HG03520 (cell line): ENCODE measurements around the gene PLD4.
"Not testable (repeated sequence)": the region's sequence is repeated elsewhere in the genome, so short reads cannot be mapped to it uniquely, and the experiment has no call there.

Experiments used
- ATAC-seq: cut with Tn5 transposase; IDR thresholded peaks from one replicate; pipeline ENCODE4 v1.9.1; 2021; ENCODE audit warnings: mild to moderate bottlenecking, moderate library complexity; ENCODE audit not compliant: unreplicated experiment

PLD4 gene

GRCh38 chr14:104898195-104898558 lies 26.5 kb upstream of the PLD4 start:
- ATAC-seq, result no peak

GRCh38 chr14:104898870-104899510 lies 25.7 kb upstream of the PLD4 start:
- ATAC-seq, result no peak

- no peak for ATAC-seq
Measured at GRCh38 chr14:104899781-104900180, 24.9 kb upstream of the PLD4 start.

GRCh38 chr14:104900639-104901512 lies 23.8 kb upstream of the PLD4 start:
- no peak for ATAC-seq

DNA sequence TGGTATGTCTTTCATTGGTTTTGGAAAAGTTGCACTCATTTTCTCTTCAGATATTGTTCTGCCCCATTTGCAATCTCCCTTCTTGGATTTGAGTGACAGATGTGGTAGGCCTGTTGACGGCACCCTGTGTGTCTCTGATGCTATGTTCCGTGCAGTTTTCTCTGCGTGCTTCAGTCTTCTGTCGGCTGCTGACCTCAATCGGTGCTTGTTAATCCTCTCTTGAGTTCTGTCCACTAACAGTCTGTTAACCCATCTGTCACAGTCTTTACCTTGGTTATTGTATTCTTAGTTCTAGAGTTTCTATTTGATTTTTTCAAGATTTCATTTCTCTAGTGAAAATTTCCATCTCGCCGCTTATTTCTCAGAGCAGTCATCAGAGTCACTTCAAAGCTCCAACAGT lies 20.7 kb upstream of the PLD4 start:
- no peak for ATAC-seq

DNA sequence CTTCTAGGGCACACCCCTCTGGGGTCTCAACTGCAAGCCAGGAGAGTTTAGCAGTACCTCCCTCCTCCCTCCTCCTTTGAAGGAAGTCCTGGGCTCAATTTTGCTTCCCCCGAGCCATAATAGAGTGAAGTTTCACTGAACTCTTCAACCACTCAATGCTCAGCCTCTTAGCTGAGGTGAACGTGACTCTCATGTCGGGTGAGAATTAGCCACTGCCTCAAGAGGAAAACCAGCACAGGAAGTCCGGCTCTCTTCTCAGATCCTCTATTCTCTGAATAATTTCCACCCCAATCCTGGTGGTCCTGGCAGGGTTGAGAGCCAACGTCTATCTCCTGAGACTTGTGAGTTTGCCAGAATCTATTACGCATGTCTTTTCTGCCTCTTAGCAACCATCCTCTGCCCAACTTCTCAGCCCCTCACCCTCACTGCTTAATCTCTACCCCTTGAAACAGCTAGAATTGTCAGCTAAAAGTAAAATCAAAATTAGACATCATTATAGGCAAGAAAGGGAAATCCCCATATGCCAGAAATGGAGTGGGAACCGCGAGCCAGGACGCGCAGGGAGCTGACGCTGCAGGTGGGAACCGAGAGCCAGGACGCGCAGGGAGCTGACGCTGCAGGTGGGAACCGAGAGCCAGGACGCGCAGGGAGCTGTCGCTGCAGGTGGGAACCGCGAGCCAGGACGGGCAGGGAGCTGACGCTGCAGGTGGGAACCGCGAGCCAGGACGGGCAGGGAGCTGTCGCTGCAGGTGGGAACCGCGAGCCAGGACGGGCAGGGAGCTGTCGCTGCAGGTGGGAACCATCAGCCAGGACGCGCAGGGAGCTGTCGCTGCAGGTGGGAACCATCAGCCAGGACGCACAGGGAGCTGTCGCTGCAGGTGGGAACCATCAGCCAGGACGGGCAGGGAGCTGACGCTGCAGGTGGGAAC lies 19.8 kb upstream of the PLD4 start:
- ATAC-seq, result not testable (repeated sequence)

- not testable (repeated sequence) for ATAC-seq
Measured at GRCh38 chr14:104905579-104905933, 19.1 kb upstream of the PLD4 start.

DNA sequence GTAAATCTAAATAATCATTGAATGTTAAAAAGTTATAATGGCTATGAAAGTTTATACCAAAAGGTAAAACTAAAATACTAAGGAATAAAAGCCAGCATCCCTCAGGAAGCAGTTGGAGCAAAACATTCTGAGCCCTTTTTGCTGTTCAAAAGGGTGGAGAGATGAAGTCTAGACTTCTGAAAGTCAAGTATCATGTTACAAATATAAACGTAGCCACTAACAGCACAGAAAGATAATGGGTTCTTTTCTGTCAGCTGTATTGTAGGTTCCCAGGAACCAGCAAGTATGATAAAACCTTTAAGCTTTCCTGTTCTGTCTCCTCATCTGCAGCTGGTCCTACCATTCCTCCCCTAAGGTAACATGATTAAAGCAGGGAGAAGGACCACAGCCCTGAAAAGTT lies 16.4 kb upstream of the PLD4 start:
- ATAC-seq, result no peak

DNA sequence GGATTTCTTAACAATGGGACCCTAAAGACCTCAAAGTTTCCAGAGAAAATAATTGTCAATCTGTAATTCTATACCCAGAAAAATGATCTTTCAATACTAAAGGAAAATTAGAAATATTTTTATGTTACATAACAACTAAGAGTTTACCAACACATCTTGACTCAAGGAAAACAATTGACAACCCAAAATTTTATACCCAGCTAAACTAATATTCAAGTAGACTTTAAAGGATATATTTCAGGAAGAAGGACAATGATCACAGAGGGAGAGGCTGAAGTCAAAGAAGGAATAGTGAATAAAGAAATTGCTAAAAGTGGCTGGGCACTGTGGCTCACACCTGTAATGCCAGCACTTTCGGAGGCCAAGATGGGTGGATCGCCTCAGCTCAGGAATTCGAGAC lies 12.6 kb upstream of the PLD4 start:
- ATAC-seq, result no peak

DNA sequence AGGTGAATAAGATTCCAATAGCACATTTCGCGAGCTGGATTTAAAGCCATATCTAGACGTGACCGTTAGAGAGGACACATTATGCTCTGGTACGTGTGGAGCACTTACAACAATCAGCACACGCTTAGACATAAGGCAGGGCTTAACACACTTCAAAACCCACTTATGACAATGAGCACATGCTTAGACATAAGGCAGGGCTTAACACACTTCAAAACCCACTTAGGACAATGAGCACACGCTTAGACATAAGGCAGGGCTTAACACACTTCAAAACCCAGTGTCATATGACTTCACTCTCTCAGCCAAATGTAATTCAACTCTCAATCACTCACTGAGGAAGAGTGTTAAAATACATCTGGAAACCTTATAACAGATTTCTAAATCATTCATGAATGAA lies 11.2 kb upstream of the PLD4 start:
- no peak for ATAC-seq

GRCh38 chr14:104917116-104917515 lies 7.6 kb upstream of the PLD4 start:
- no peak for ATAC-seq

- ATAC-seq, result no peak
Measured at GRCh38 chr14:104917993-104918392, 6.7 kb upstream of the PLD4 start.

DNA sequence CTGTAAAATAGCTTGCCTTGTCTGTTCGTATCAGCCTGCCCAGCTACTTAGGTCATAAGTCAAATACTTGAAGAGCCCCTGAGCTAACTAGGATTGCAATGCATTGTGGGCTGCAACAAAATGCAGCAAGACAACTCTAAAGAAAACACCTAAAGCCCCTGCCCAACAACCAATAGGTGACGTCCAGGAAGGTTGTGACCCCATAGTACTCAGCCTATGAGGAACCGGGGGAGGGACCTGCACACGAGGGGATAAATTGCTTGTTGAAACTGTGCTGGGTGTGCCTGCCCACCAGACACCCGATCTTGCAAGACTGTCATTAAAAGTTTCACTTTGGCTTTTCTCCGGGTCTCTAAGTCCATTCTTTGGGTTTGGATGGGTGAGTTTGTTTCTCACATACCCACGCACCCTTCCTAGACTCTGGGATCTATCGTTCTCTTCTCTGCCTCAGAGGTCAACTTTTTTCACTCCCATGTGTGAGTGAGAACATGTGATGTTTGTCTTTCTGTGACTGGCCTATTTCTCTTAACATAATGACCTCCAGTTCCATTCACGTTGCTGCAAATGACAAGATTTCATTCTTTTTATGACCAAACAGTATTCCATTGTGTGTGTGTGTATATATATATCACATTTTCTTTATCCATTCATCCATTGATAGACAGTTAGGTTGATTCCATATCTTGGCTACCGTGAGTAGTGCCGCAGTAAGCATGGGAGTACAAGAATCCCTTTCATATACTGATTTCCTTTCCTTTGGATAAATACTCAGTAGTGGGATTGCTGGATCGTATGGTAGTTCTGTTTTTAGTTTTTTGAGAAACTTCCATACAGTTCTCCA lies 5.3 kb upstream of the PLD4 start:
- ATAC-seq, result not testable (repeated sequence)

GRCh38 chr14:104919993-104920315 lies 4.7 kb upstream of the PLD4 start:
- ATAC-seq, result no peak

DNA sequence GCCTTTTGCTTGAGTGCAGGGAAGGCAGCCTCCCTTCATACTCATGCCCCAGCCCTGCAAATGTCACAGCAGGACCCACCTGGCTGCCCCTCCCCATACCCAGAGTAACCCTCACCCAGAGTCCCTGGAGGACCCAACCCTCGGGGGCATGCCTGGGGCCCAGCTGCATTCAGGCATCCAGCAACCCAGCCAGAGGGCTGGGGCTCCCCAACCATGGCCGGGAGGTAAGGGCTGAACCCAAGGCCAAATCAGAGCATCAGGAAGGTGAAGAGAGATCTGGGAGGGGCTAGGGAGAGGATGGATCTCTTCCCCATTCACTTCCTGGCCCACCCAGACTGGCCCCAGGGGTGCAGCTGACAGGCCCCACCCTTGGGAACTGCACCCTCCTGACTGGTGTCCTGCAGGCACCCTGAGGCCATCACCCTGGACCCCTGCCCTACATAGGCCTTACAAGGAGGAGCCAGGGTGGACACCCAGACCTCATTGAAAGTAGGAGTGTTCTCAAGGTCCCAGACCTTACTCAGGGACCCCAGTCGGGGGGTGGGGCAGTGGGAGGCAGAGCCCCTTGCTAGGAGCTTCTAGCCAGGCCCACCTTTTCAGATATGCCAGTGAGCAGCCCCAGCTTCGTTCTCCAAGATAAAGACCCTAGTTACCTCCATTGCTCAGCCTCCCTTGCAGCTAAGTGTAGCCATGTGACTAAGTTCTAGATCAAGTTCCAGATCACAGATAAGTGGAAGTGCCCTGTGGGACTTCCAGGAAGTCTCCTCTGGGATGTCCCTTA lies 849 bp upstream of the PLD4 start:
- ATAC-seq, result no peak

DNA sequence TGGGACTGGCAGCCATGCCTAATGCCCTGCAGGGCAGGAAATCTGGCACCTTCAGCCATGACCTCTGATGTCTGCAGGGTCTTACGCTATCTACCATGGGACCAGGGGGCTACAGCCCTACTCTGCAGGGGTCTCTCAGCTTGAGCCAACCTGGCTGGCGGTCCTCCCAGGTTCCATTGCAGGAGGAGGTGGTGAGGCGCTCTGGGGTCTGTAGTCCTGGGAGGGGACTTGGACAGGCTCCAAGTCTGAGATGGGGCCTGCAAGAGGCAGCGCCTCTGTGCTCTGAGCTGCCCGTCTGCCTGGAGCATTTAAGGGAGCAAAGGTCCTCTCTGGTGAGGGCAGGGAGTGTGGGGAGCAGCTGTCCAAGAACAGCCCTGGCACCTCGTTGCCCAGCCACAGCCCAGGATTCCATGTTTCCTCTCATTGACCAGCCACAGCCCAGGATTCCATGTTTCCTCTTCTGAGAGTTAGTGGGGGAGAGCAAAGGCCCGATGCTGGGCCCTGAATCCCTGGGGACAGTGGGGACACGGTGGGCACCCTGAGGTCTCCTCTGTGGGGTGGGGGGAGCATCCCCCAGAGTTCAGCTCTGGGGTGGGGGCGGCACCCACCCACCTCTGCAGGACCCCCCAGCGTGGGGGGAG lies 655 bp downstream of the PLD4 start:
- ATAC-seq, result no peak

- ATAC-seq, result peak; percentile 4
Measured at GRCh38 chr14:104925855-104926609, 1.4 kb downstream of the PLD4 start.

GRCh38 chr14:104926619-104927431 lies 2.1 kb downstream of the PLD4 start:
- peak; percentile 66 for ATAC-seq
